BLaER1 treated with 17β-estradiol and CSF1 and Interleukin-3, amounts not matched to agents 10 nM and 100 nM (cell line): ENCODE data around the gene GABRG3.

Experiments used
- H3K27ac ChIP-seq, 11 experiments: shearing (Covaris generic); formaldehyde crosslinking; 2 replicates each; pipeline ENCODE4 v1.8.1; 2022
- H3K27me3 ChIP-seq, 11 experiments: shearing (Covaris generic); formaldehyde crosslinking; 2 replicates each; pipeline ENCODE4 v1.8.1; 2022
- H3K36me3 ChIP-seq, 11 experiments: shearing (Covaris generic); formaldehyde crosslinking; 2 replicates each; pipeline ENCODE4 v1.8.1; 2022
- H3K4me1 ChIP-seq, 10 experiments: shearing (Covaris generic); formaldehyde crosslinking; 2 replicates each; pipeline ENCODE4 v1.8.1; 2022
- H3K4me2 ChIP-seq, 11 experiments: shearing (Covaris generic); formaldehyde crosslinking; 2 replicates each; pipeline ENCODE4 v1.8.1; 2022
- H3K4me3 ChIP-seq, 10 experiments: shearing (Covaris generic); formaldehyde crosslinking; 2 replicates each; pipeline ENCODE4 v1.8.1; 2022
- H3K9ac ChIP-seq, 11 experiments: shearing (Covaris generic); formaldehyde crosslinking; 2 replicates each; pipeline ENCODE4 v1.8.1; 2022
- H3K9me3 ChIP-seq, 11 experiments: shearing (Covaris generic); formaldehyde crosslinking; replicated peaks in 1 of 11; 2 replicates each; pipeline ENCODE4 v1.8.1; 2022
- H4K20me1 ChIP-seq, 11 experiments: shearing (Covaris generic); formaldehyde crosslinking; 2 replicates each; pipeline ENCODE4 v1.8.1; 2022
- Cebpa-rat ChIP-seq, 11 experiments: shearing (Covaris generic); IDR thresholded peaks; 2 replicates each; pipeline ENCODE4 v1.8.1; 2022

The GABRG3 gene

GRCh38 chr15:27454281-27455075 lies 483.5 kb downstream of the GABRG3 start:
- Histone ChIP-seq H3K4me2 (no peak overlapping the region), H3K4me1 (0 out of 20 replicates have a peak, but pooled peaks cover 0 to under 1% (median 0%) of the 10 kb centered on the region in 10 experiments), H4K20me1 (no peaks in the 10 kb centered on the region), H3K27me3 (no peaks in the 10 kb centered on the region), H3K9me3 (no peaks in the 10 kb centered on the region), H3K36me3 (no peaks in the 10 kb centered on the region), H3K9ac (no peak overlapping the region), H3K27ac (no peak overlapping the region), H3K4me3 (no peak overlapping the region)
- TF ChIP-seq Cebpa-rat (IDR thresholded peaks at IDR 0.05) = no peak

- H3K9me3 ChIP-seq = peaks cover 0 to 7% (median 0%) of the 10 kb centered on the region in 11 experiments; a peak in 2 of 22 replicates
- H3K27me3 ChIP-seq = no peaks in the 10 kb centered on the region
- no peak for TF ChIP-seq Cebpa-rat (IDR thresholded peaks at IDR 0.05)
- no peak overlapping the region for H3K4me3 ChIP-seq
- H3K4me1 ChIP-seq = 0 out of 20 replicates have a peak, but pooled peaks cover 0 to 5% (median 0%) of the 10 kb centered on the region in 10 experiments
- H4K20me1 ChIP-seq = no peaks in the 10 kb centered on the region
- H3K27ac ChIP-seq = no peak overlapping the region
- H3K36me3 ChIP-seq = no peaks in the 10 kb centered on the region
- H3K9ac ChIP-seq = no peak overlapping the region
- no peak overlapping the region for H3K4me2 ChIP-seq
Observed at GRCh38 chr15:27456807-27457206, 485.8 kb downstream of the GABRG3 start.

- Histone ChIP-seq H3K4me3 (no peak overlapping the region), H3K4me2 (no peak overlapping the region), H3K9ac (no peak overlapping the region), H3K27ac (no peak overlapping the region), H3K36me3 (no peaks in the 10 kb centered on the region), H3K9me3 (peaks cover 0 to 11% (median 0%) of the 10 kb centered on the region in 11 experiments; a peak in 2 of 22 replicates), H3K27me3 (no peaks in the 10 kb centered on the region), H3K4me1 (0 out of 20 replicates have a peak, but pooled peaks cover 0 to 5% (median 0%) of the 10 kb centered on the region in 10 experiments), H4K20me1 (no peaks in the 10 kb centered on the region)
- TF ChIP-seq Cebpa-rat (IDR thresholded peaks at IDR 0.05) = no peak
Observed at GRCh38 chr15:27457766-27458165, 486.8 kb downstream of the GABRG3 start.

GRCh38 chr15:27458345-27459084 lies 487.5 kb downstream of the GABRG3 start:
- Histone ChIP-seq H3K27me3 (no peaks in the 10 kb centered on the region), H3K4me1 (peaks cover 0 to 5% (median 0%) of the 10 kb centered on the region in 10 experiments; a peak in 1 of 20 replicates), H4K20me1 (no peaks in the 10 kb centered on the region), H3K27ac (no peak overlapping the region), H3K4me3 (no peak overlapping the region), H3K36me3 (no peaks in the 10 kb centered on the region), H3K4me2 (no peak overlapping the region), H3K9me3 (peaks cover 0 to 11% (median 0%) of the 10 kb centered on the region in 11 experiments; a peak in 2 of 22 replicates), H3K9ac (no peak overlapping the region)
- TF ChIP-seq Cebpa-rat (IDR thresholded peaks at IDR 0.05) = no peak

GRCh38 chr15:27459836-27460235 lies 488.9 kb downstream of the GABRG3 start:
- no peak for TF ChIP-seq Cebpa-rat (IDR thresholded peaks at IDR 0.05)
- H3K4me1 ChIP-seq = peaks cover 0 to 5% (median 0%) of the 10 kb centered on the region in 10 experiments; a peak in 1 of 20 replicates

GRCh38 chr15:27461181-27461580 lies 490.2 kb downstream of the GABRG3 start:
- H3K27me3 ChIP-seq = no peaks in the 10 kb centered on the region
- TF ChIP-seq Cebpa-rat (IDR thresholded peaks at IDR 0.05) = no peak
- H3K4me2 ChIP-seq = no peak overlapping the region
- peaks cover 0 to 11% (median 0%) of the 10 kb centered on the region in 11 experiments; a peak in 2 of 22 replicates for H3K9me3 ChIP-seq
- H3K4me3 ChIP-seq = no peak overlapping the region
- no peaks in the 10 kb centered on the region for H4K20me1 ChIP-seq
- H3K36me3 ChIP-seq = no peaks in the 10 kb centered on the region
- no peak overlapping the region for H3K9ac ChIP-seq
- H3K4me1 ChIP-seq = peaks cover 0 to 5% (median 0%) of the 10 kb centered on the region in 10 experiments; a peak in 2 of 20 replicates
- no peak overlapping the region for H3K27ac ChIP-seq

More at GRCh38 chr15:27459836-27460235, 488.9 kb downstream of the GABRG3 start:
- H3K27ac ChIP-seq = no peak overlapping the region
- H3K4me2 ChIP-seq = no peak overlapping the region
- no peak overlapping the region for H3K4me3 ChIP-seq
- H3K9me3 ChIP-seq = peaks cover 0 to 11% (median 0%) of the 10 kb centered on the region in 11 experiments; a peak in 2 of 22 replicates
- H3K9ac ChIP-seq = no peak overlapping the region
- no peaks in the 10 kb centered on the region for H3K27me3 ChIP-seq
- no peaks in the 10 kb centered on the region for H3K36me3 ChIP-seq
- H4K20me1 ChIP-seq = no peaks in the 10 kb centered on the region

GRCh38 chr15:27463525-27464088 lies 492.6 kb downstream of the GABRG3 start:
- Histone ChIP-seq H3K9me3 (peaks cover 0 to 11% (median 0%) of the 10 kb centered on the region in 11 experiments; a peak in 2 of 22 replicates), H3K9ac (no peak overlapping the region), H3K4me2 (no peak overlapping the region), H3K4me3 (no peak overlapping the region), H4K20me1 (no peaks in the 10 kb centered on the region), H3K27me3 (no peaks in the 10 kb centered on the region), H3K36me3 (no peaks in the 10 kb centered on the region), H3K4me1 (peaks cover 0 to 7% (median 0%) of the 10 kb centered on the region in 10 experiments; a peak in 2 of 20 replicates), H3K27ac (no peak overlapping the region)
- no peak for TF ChIP-seq Cebpa-rat (IDR thresholded peaks at IDR 0.05)

- H3K4me1 ChIP-seq = peaks cover 0 to 7% (median 0%) of the 10 kb centered on the region in 10 experiments; a peak in 2 of 20 replicates
- H3K36me3 ChIP-seq = no peaks in the 10 kb centered on the region
- no peaks in the 10 kb centered on the region for H3K27me3 ChIP-seq
- H3K4me2 ChIP-seq = no peak overlapping the region
- no peak overlapping the region for H3K9ac ChIP-seq
- H3K9me3 ChIP-seq = peaks cover 0 to 11% (median 0%) of the 10 kb centered on the region in 11 experiments; a peak in 2 of 22 replicates
- TF ChIP-seq Cebpa-rat (IDR thresholded peaks at IDR 0.05) = 0 out of 22 replicates have a peak, but pooled peaks of 1 of the 11 experiments have one; percentile 0
- no peaks in the 10 kb centered on the region for H4K20me1 ChIP-seq
- no peak overlapping the region for H3K4me3 ChIP-seq
- no peak overlapping the region for H3K27ac ChIP-seq
Observed at GRCh38 chr15:27464941-27465612, 494.1 kb downstream of the GABRG3 start.
